Right lobe of liver (tissue), 6 donors: ENCODE results near the gene MAST2. TPM values are rescaled to one million over a fixed set of nuclear protein-coding genes. Genes with fewer than 3 reads are reported as not detected.
"Not testable (repeated sequence)": the region's sequence is repeated elsewhere in the genome, so short reads cannot be mapped to it uniquely, and the experiment has no call there.

ENCODE experiments used
- ATAC-seq, 4 donors: fragments of 200-7000 bp; cut with Tn5 transposase; one replicate each; pipeline ENCODE4 v1.9.1; 2020; ENCODE audit warnings: mild to moderate bottlenecking in 4 of 4, moderate library complexity in 4 of 4
- DNase-seq, 3 donors: peaks; one replicate each; pipeline ENCODE4 v3.0.0-alpha.2; 2020
- H3K27ac ChIP-seq, 3 donors: fragments of 200-600 bp; one replicate each; pipeline ENCODE4 v1.8.0; 2022
- H3K27me3 ChIP-seq, 2 donors: fragments of 200-600 bp; one replicate each; pipeline ENCODE4 v1.8.0; 2022
- H3K36me3 ChIP-seq, 4 donors: fragments of 200-600 bp; sonication (generic) in 1 of 4; one replicate each; pipeline versions ENCODE4 v1.5.1 to v1.8.0; 2017 to 2022; ENCODE audit warnings: control low read depth in 1 of 4
- H3K4me1 ChIP-seq, 4 donors: fragments of 200-600 bp; sonication (generic) in 1 of 4; one replicate each; pipeline versions ENCODE4 v1.5.1 to v1.8.0; 2017 to 2022; ENCODE audit warnings: control low read depth in 1 of 4
- H3K4me3 ChIP-seq, 3 donors: fragments of 200-600 bp; one replicate each; pipeline ENCODE4 v1.8.0; 2022
- H3K9me3 ChIP-seq, 4 donors: fragments of 200-600 bp; sonication (generic) in 1 of 4; one replicate each; pipeline versions ENCODE4 v1.5.1 to v1.8.0; 2017 to 2022; ENCODE audit warnings: control low read depth in 1 of 4
- POLR2A ChIP-seq: fragments of 450-650 bp; IDR thresholded peaks from one replicate; pipeline ENCODE4 v1.6.1; 2017; ENCODE audit warnings: antibody characterized with exemption, mild to moderate bottlenecking
- WGBS: methylation state at CpG from one replicate; pipeline ENCODE4 v1.1.6; 2018; ENCODE audit warnings: low coverage, low lambda C conversion rate; ENCODE audit not compliant: insufficient coverage; ENCODE audit errors: missing lambda C conversion rate; 5-methylcytosine and 5-hydroxymethylcytosine counted together
- intact Hi-C, 2 donors: fragments of 100-400 bp; cut with DNase I; formaldehyde crosslinking; loops; one replicate each; pipeline versions ENCODE4 v1.11.2 to v1.14.1; 2022
- total RNA-seq, 6 experiments: library from RNA; depleted of rRNA in 2 of 6; stranded (reverse); fragments of >200 nt in 2 of 6; fragmentation: NEBNext Ultra II Directional in 3 of 6; extraction: Animal tissue kit (Norgen Biotek cat#: 25700) in 3 of 6; gene quantifications; one replicate each; pipeline versions ENCODE4 v1.1.0 to v1.2.4, GENCODE V29; 2016 to 2023
- TF ChIP-seq, protein P1 (sequence below), 4 donors: fragments of 200-600 bp in 3 of 4; fragments of 450-650 bp in 1 of 4; IDR thresholded peaks; one replicate each; pipeline versions ENCODE4 v1.5.1 to v1.8.0; 2016 to 2022; ENCODE audit warnings: antibody characterized with exemption in 4 of 4, mild to moderate bottlenecking in 2 of 4
- donor health status: DM: no; HTN: yes; CAD: no.
- donor health status: DM: no; HTN: no; CAD: no.
- donor health status: DM: no; HTN: no; CAD: no.
- donor health status: DM: no; HTN: yes; CAD: no.
- donor health status: DM: no; HTN: yes; CAD: no.

The MAST2 gene
- total RNA-seq, 6 experiments from 2014 or later = 9.9 to 14.9 (median 12.3) TPM

GRCh38 chr1:45848714-45849113 lies 45.3 kb downstream of the MAST2 start:
- WGBS = 90% methylated on average over 2 of the region's 2 CpGs
- Histone ChIP-seq H3K27me3 (no peaks in the 10 kb centered on the region), H3K4me3 (no peak overlapping the region), H3K36me3 (no peaks in the 10 kb centered on the region), H3K27ac (no peak overlapping the region), H3K4me1 (no peaks in the 10 kb centered on the region), H3K9me3 (no peaks in the 10 kb centered on the region)
- ATAC-seq (no peak), DNase-seq (no peak)
- intact Hi-C loops = no loop called here
- TF ChIP-seq, protein P1, sequence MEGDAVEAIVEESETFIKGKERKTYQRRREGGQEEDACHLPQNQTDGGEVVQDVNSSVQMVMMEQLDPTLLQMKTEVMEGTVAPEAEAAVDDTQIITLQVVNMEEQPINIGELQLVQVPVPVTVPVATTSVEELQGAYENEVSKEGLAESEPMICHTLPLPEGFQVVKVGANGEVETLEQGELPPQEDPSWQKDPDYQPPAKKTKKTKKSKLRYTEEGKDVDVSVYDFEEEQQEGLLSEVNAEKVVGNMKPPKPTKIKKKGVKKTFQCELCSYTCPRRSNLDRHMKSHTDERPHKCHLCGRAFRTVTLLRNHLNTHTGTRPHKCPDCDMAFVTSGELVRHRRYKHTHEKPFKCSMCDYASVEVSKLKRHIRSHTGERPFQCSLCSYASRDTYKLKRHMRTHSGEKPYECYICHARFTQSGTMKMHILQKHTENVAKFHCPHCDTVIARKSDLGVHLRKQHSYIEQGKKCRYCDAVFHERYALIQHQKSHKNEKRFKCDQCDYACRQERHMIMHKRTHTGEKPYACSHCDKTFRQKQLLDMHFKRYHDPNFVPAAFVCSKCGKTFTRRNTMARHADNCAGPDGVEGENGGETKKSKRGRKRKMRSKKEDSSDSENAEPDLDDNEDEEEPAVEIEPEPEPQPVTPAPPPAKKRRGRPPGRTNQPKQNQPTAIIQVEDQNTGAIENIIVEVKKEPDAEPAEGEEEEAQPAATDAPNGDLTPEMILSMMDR (IDR thresholded peaks at IDR 0.05) = no peak
- TF ChIP-seq POLR2A = no peak

DNA sequence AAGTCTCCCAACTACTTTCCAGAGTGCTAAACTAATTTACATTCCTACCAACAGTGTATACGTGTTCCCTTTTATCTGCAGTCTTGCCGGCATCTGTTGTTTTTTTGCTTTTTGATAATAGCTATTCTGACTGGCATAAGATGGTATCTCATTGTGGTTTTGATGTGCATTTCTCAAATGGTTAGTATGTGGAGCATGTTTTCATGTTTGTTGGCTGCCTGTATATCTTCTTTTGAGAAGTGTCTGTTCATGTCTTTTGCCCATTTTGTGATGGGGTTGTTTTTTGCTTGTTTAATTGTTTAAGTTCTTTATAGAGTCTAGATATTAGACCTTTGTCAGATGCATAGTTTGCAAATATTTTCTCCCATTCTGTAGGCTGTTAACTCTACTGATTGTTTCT lies 46.6 kb downstream of the MAST2 start:
- ATAC-seq (no peak), DNase-seq (no peak)
- TF ChIP-seq POLR2A = no peak
- Histone ChIP-seq H3K9me3 (no peaks in the 10 kb centered on the region), H3K4me3 (no peak overlapping the region), H3K4me1 (no peaks in the 10 kb centered on the region), H3K27me3 (no peaks in the 10 kb centered on the region), H3K27ac (no peak overlapping the region), H3K36me3 (no peaks in the 10 kb centered on the region)
- intact Hi-C loops = no loop called here
- WGBS = 100% methylated on average over 2 of the region's 2 CpGs

DNA sequence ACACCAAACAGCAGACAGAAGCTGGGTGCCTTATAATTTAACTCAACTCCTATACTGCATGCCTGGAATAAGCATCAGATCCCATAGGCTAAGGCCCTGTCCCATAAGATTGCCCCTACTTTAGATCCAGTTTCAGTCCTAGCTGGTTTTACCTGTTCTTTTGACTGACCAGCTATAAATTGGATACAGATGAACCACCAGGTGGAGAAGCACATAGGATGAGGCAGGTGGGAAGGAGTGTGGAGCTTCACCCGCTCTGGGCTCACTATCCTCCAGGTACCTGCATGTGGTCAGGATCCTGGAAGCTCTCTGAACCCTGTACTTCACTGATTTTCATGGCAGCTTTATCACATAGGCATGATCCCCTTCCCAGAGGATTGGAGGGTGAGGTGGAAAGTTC lies 51.3 kb downstream of the MAST2 start:
- TF ChIP-seq, protein P1 (IDR thresholded peaks at IDR 0.05) = no peak
- TF ChIP-seq POLR2A = no peak
- no peak for DNase-seq
- Histone ChIP-seq H3K27ac (no peak overlapping the region), H3K27me3 (no peaks in the 10 kb centered on the region), H3K9me3 (no peaks in the 10 kb centered on the region), H3K4me1 (no peaks in the 10 kb centered on the region), H3K36me3 (no peaks in the 10 kb centered on the region), H3K4me3 (no peak overlapping the region)
- ATAC-seq = no peak
- WGBS = 89% methylated on average over 1 of the region's 1 CpG
- intact Hi-C loops = no loop called here

GRCh38 chr1:45857101-45857700 lies 53.8 kb downstream of the MAST2 start:
- Histone ChIP-seq H3K4me3 (no peak overlapping the region), H3K27me3 (no peaks in the 10 kb centered on the region), H3K27ac (no peak overlapping the region), H3K4me1 (no peaks in the 10 kb centered on the region), H3K36me3 (no peaks in the 10 kb centered on the region), H3K9me3 (no peaks in the 10 kb centered on the region)
- ATAC-seq = no peak
- DNase-seq = no peak
- TF ChIP-seq, protein P1 (IDR thresholded peaks at IDR 0.05) = no peak
- no peak for TF ChIP-seq POLR2A
- intact Hi-C loops = no loop called here

DNA sequence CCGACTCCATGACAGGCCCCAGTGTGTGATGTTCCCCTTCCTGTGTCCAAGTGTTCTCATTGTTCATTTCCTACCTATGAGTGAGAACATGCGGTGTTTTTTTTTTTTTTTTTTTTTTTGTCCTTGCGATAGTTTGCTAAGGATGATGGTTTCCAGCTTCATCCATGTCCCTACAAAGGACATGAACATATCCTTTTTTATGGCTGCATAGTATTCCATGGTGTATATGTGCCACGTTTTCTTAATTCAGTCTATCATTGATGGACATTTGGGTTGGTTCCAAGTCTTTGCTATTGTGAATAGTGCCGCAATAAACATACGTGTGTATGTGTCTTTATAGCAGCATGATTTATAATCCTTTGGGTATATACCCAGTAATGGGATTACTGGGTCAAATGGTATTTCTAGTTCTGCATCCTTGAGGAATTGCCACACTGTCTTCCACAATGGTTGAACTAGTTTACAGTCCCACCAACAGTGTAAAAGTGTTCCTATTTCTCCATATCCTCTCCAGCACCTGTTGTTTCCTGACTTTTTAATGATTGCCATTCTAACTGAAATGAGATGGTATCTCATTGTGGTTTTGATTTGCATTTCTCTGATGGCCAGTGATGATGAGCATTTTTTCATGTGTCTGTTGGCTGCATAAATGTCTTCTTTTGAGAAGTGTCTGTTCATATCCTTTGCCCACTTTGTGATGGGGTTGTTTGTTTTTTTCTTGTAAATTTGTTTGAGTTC lies 54.5 kb downstream of the MAST2 start:
- H3K27me3 ChIP-seq, DNase-seq, ATAC-seq, H3K27ac ChIP-seq, H3K4me3 ChIP-seq, H3K9me3 ChIP-seq, H3K4me1 ChIP-seq, H3K36me3 ChIP-seq, intact Hi-C loops: not testable (repeated sequence)
- 95% methylated on average over 4 of the region's 6 CpGs for WGBS
